HG03060 (cell line): ENCODE results near the gene MSX1.

Source experiments
- ATAC-seq: cut with Tn5 transposase; IDR thresholded peaks from one replicate; pipeline ENCODE4 v1.9.1; 2021; ENCODE audit warnings: low read depth, moderate number of reproducible peaks; ENCODE audit not compliant: unreplicated experiment

The MSX1 gene

GRCh38 chr4:4856071-4857000, 3.1 kb upstream of the MSX1 start:
- ATAC-seq: no peak

- ATAC-seq: no peak
Observed at GRCh38 chr4:4857001-4857808, 2.3 kb upstream of the MSX1 start.

- no peak for ATAC-seq
Observed at GRCh38 chr4:4857809-4858508, 1.5 kb upstream of the MSX1 start.

- ATAC-seq: no peak
Observed at GRCh38 chr4:4858527-4859324, 739 bp upstream of the MSX1 start.

GRCh38 chr4:4859799-4860599, 534 bp downstream of the MSX1 start:
- ATAC-seq: no peak

- no peak for ATAC-seq
Observed at GRCh38 chr4:4860600-4861389, 1.3 kb downstream of the MSX1 start.

GRCh38 chr4:4861390-4862018, 2.0 kb downstream of the MSX1 start:
- ATAC-seq: no peak

- ATAC-seq: no peak
Observed at GRCh38 chr4:4862071-4862551, 2.6 kb downstream of the MSX1 start.

- ATAC-seq: no peak
Observed at GRCh38 chr4:4862665-4863482, 3.4 kb downstream of the MSX1 start.

- ATAC-seq: no peak
Observed at GRCh38 chr4:4864443-4864939, 5.0 kb downstream of the MSX1 start.

- ATAC-seq: no peak
Observed at GRCh38 chr4:4864940-4865704, 5.7 kb downstream of the MSX1 start.

GRCh38 chr4:4865705-4866123, 6.2 kb downstream of the MSX1 start:
- ATAC-seq: no peak

GRCh38 chr4:4866124-4866865, 6.8 kb downstream of the MSX1 start:
- no peak for ATAC-seq

GRCh38 chr4:4866866-4867374, 7.5 kb downstream of the MSX1 start:
- no peak for ATAC-seq

- ATAC-seq: no peak
Observed at GRCh38 chr4:4867375-4868039, 8.0 kb downstream of the MSX1 start.
